ENCODE data around the gene SCFD2. TPM values are rescaled to one million over a fixed set of nuclear protein-coding genes. Genes with fewer than 3 reads are reported as not detected.
A peak's percentile ranks its signal among the peaks of the same experiment; 100 is the strongest.

Gene SCFD2
- total RNA-seq, 1 experiment from 2014 or later, result 8.4 TPM

GRCh38 chr4:53120778-53121177, 245.1 kb downstream of the SCFD2 start:
- no peaks in the 10 kb centered on the region for H3K9me3 ChIP-seq (ENCODE audit: low read depth, low read length, poor library complexity, severe bottlenecking)
- H3K27me3 ChIP-seq (replicated peaks; ENCODE audit: insufficient read depth, low read depth, low read length, poor library complexity), result no peaks in the 10 kb centered on the region
- intact Hi-C loops (cut with micrococcal nuclease; ENCODE audit: unreplicated experiment), result no loop called here
- BruUV-seq (replicated peaks), result no TSS peak
- CTCF ChIA-PET, result no interaction called here
- H3K4me1 ChIP-seq (ENCODE audit: insufficient read depth, low read length, poor library complexity, severe bottlenecking), result no peaks in the 10 kb centered on the region
- POLR2A ChIA-PET (ENCODE audit: low non-redundant PET), result no interaction called here
- DNase-seq (ENCODE audit: low spot score), result no peak
- H3K4me3 ChIP-seq (ENCODE audit: low read depth, low read length, poor library complexity, severe bottlenecking), result no peak overlapping the region
- TF ChIP-seq EZH2 (IDR thresholded peaks at IDR 0.05; ENCODE audit: borderline replicate concordance, low read depth, low read length, poor library complexity, severe bottlenecking), result no peak
- TF ChIP-seq CTCF (conservative IDR thresholded peaks at IDR 0.05; ENCODE audit: low read depth, low read length), result no peak
- H3K36me3 ChIP-seq (ENCODE audit: insufficient read depth, low read length, poor library complexity, severe bottlenecking), result no peaks in the 10 kb centered on the region
- H3K27ac ChIP-seq (ENCODE audit: low read depth, low read length, poor library complexity, severe bottlenecking), result no peak overlapping the region

- DNase-seq (ENCODE audit: low spot score), result peak; percentile 6
- Histone ChIP-seq H3K27ac (ENCODE audit: low read depth, low read length, poor library complexity, severe bottlenecking) (no peak overlapping the region), H3K36me3 (ENCODE audit: insufficient read depth, low read length, poor library complexity, severe bottlenecking) (no peaks in the 10 kb centered on the region), H3K4me1 (ENCODE audit: insufficient read depth, low read length, poor library complexity, severe bottlenecking) (no peaks in the 10 kb centered on the region), H3K27me3 (replicated peaks; ENCODE audit: insufficient read depth, low read depth, low read length, poor library complexity) (no peaks in the 10 kb centered on the region), H3K4me3 (ENCODE audit: low read depth, low read length, poor library complexity, severe bottlenecking) (no peak overlapping the region), H3K9me3 (ENCODE audit: low read depth, low read length, poor library complexity, severe bottlenecking) (no peaks in the 10 kb centered on the region)
- CTCF ChIA-PET, result no interaction called here
- intact Hi-C loops (cut with micrococcal nuclease; ENCODE audit: unreplicated experiment), result no loop called here
- POLR2A ChIA-PET (ENCODE audit: low non-redundant PET), result no interaction called here
- TF ChIP-seq EZH2 (IDR thresholded peaks at IDR 0.05; ENCODE audit: borderline replicate concordance, low read depth, low read length, poor library complexity, severe bottlenecking) (no peak), CTCF (conservative IDR thresholded peaks at IDR 0.05; ENCODE audit: low read depth, low read length) (no peak)
- BruUV-seq (replicated peaks), result no TSS peak
Observed at GRCh38 chr4:53119680-53120079, 246.2 kb downstream of the SCFD2 start.

DNA sequence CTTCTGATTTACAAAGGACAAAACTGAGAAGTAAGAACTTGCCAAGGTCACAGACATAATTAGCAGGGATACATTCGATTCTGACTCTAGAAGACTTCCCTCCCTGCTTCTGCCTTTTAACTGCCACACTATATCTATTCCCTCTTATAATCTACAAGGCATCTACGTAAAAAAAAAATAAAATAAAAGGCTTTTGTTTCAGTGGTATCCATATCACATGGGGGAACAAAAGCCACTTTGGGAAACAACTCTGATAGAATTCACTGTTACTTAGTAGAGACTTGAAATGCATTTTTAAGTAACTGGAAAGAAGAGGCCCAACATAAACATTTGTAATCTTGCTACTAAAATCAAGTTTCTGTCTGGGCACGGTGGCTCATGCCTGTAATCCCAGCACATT, 247.2 kb downstream of the SCFD2 start:
- POLR2A ChIA-PET (ENCODE audit: low non-redundant PET), result no interaction called here
- no TSS peak for BruUV-seq (replicated peaks)
- Histone ChIP-seq H3K36me3 (ENCODE audit: insufficient read depth, low read length, poor library complexity, severe bottlenecking) (no peaks in the 10 kb centered on the region), H3K27me3 (replicated peaks; ENCODE audit: insufficient read depth, low read depth, low read length, poor library complexity) (no peaks in the 10 kb centered on the region), H3K4me3 (ENCODE audit: low read depth, low read length, poor library complexity, severe bottlenecking) (no peak overlapping the region), H3K9me3 (ENCODE audit: low read depth, low read length, poor library complexity, severe bottlenecking) (no peaks in the 10 kb centered on the region), H3K4me1 (ENCODE audit: insufficient read depth, low read length, poor library complexity, severe bottlenecking) (no peaks in the 10 kb centered on the region), H3K27ac (ENCODE audit: low read depth, low read length, poor library complexity, severe bottlenecking) (no peak overlapping the region)
- no peak for DNase-seq (ENCODE audit: low spot score)
- CTCF ChIA-PET, result no interaction called here
- no peak for TF ChIP-seq EZH2 (IDR thresholded peaks at IDR 0.05; ENCODE audit: borderline replicate concordance, low read depth, low read length, poor library complexity, severe bottlenecking)
- TF ChIP-seq CTCF (conservative IDR thresholded peaks at IDR 0.05; ENCODE audit: low read depth, low read length), result no peak
- intact Hi-C loops (cut with micrococcal nuclease; ENCODE audit: unreplicated experiment), result no loop called here

Data from A673 (cell line).